A673 (cell line): ENCODE results near the gene RIPOR3.

Experiments
- CTCF ChIP-seq: fragments of 300-800, 200-600 bp; sonication (generic); conservative IDR thresholded peaks from 2 replicates; pipeline ENCODE4 v1.5.1; 2017; ENCODE audit warnings: low read depth, mild to moderate bottlenecking, antibody characterized with exemption, low read length, moderate library complexity, mixed read lengths
- EZH2 ChIP-seq: fragments of 200-600 bp; sonication (generic); IDR thresholded peaks from 2 replicates; pipeline ENCODE4 v1.6.1; 2017; ENCODE audit warnings: borderline replicate concordance, low read depth, mild to moderate bottlenecking, mixed read lengths, antibody characterized with exemption, low read length; ENCODE audit not compliant: poor library complexity, severe bottlenecking

- TF ChIP-seq CTCF (no peak), EZH2 (no peak)
Observed at GRCh38 chr20:50734730-50735679, 43.7 kb upstream of the RIPOR3 start.
